ENCODE measurements around the gene GHRL. TPM values are rescaled to one million over a fixed set of nuclear protein-coding genes. Genes with fewer than 3 reads are reported as not detected.
A peak's percentile ranks its signal among the peaks of the same experiment; 100 is the strongest.

GHRL gene
- total RNA-seq, 6 donors from 2014 or later = 1.1 to 14.7 (median 1.8) TPM

- Histone ChIP-seq H3K4me3 (peak overlapping the region in 3 of 4 donors; percentile 97 to 99 (median 99)), H3K27ac (peak overlapping the region in 2 of 4 donors; percentile 89 to 92), H3K27me3 (no peaks in the 10 kb centered on the region), H3K36me3 (peaks cover 5 to 24% (median 16%) of the 10 kb centered on the region in 4 donors), H3K9me3 (no peaks in the 10 kb centered on the region), H3K4me1 (peaks cover 19 to 21% (median 19%) of the 10 kb centered on the region in 4 donors)
- ATAC-seq (ENCODE audit: low FRiP score in 2 of 2) (peak in 1 of 2 donors; percentile 12), DNase-seq (no peak)
- 93 to 99% methylated on average over 5 to 8 of the region's 8 CpGs for WGBS, 2 donors
- TF ChIP-seq CTCF (IDR thresholded peaks at IDR 0.05) = no peak
- TF ChIP-seq EP300 (IDR thresholded peaks at IDR 0.05) = no peak
- TF ChIP-seq POLR2AphosphoS5 (IDR thresholded peaks at IDR 0.05) = no peak
- no peak for TF ChIP-seq POLR2A (IDR thresholded peaks at IDR 0.05)
These were observed 29.0 kb upstream of the GHRL start for GRCh38 chr3:10321630-10322351.

GRCh38 chr3:10320320-10320677, 27.6 kb upstream of the GHRL start:
- Histone ChIP-seq H3K27ac (peak overlapping the region; percentile 89 to 93 (median 90)), H3K4me3 (peak overlapping the region; percentile 93 to 99 (median 98)), H3K9me3 (no peaks in the 10 kb centered on the region), H3K27me3 (no peaks in the 10 kb centered on the region), H3K36me3 (peaks cover 5 to 37% (median 28%) of the 10 kb centered on the region in 4 donors), H3K4me1 (peaks cover 19 to 21% (median 19%) of the 10 kb centered on the region in 4 donors)
- DNase-seq (no peak), ATAC-seq (ENCODE audit: low FRiP score in 2 of 2) (peak; percentile 1 to 2)
- WGBS, 2 donors = 0% methylated on average over 6 to 9 of the region's 9 CpGs
- TF ChIP-seq POLR2AphosphoS5 (IDR thresholded peaks at IDR 0.05) = no peak
- TF ChIP-seq CTCF (IDR thresholded peaks at IDR 0.05) = no peak
- no peak for TF ChIP-seq POLR2A (IDR thresholded peaks at IDR 0.05)
- no peak for TF ChIP-seq EP300 (IDR thresholded peaks at IDR 0.05)

GRCh38 chr3:10319804-10320203, 27.1 kb upstream of the GHRL start:
- Histone ChIP-seq H3K27ac (peak overlapping the region in 2 of 4 donors; percentile 89 to 93), H3K4me1 (peaks cover 19 to 21% (median 19%) of the 10 kb centered on the region in 4 donors), H3K36me3 (peaks cover 5 to 42% (median 33%) of the 10 kb centered on the region in 4 donors), H3K27me3 (no peaks in the 10 kb centered on the region), H3K9me3 (no peaks in the 10 kb centered on the region), H3K4me3 (peak overlapping the region; percentile 93 to 99 (median 98))
- no peak for DNase-seq
- 6% methylated on average over 3 of the region's 3 CpGs; no CpG with 5 or more reads in 1 of the 2 donors for WGBS, 2 donors
- ATAC-seq (ENCODE audit: low FRiP score in 2 of 2) = no peak
- TF ChIP-seq EP300 (IDR thresholded peaks at IDR 0.05) = no peak
- TF ChIP-seq POLR2AphosphoS5 (IDR thresholded peaks at IDR 0.05) = no peak
- TF ChIP-seq CTCF (IDR thresholded peaks at IDR 0.05) = no peak
- TF ChIP-seq POLR2A (IDR thresholded peaks at IDR 0.05) = no peak

- peaks cover 5 to 47% (median 39%) of the 10 kb centered on the region in 4 donors for H3K36me3 ChIP-seq
- no peak for TF ChIP-seq POLR2AphosphoS5 (IDR thresholded peaks at IDR 0.05)
- TF ChIP-seq CTCF (IDR thresholded peaks at IDR 0.05) = no peak
- DNase-seq = no peak
- 68 to 72% methylated on average over 6 of the region's 6 CpGs for WGBS, 2 donors
- no peak for ATAC-seq (ENCODE audit: low FRiP score in 2 of 2)
- H3K4me1 ChIP-seq = peaks cover 19 to 21% (median 19%) of the 10 kb centered on the region in 4 donors
- H3K4me3 ChIP-seq = peak overlapping the region in 3 of 4 donors; percentile 15 to 99 (median 97)
- no peaks in the 10 kb centered on the region for H3K27me3 ChIP-seq
- no peak overlapping the region for H3K27ac ChIP-seq
- H3K9me3 ChIP-seq = no peaks in the 10 kb centered on the region
These were observed 26.5 kb upstream of the GHRL start for GRCh38 chr3:10319251-10319650.

Measured in upper lobe of left lung (tissue), 6 donors.